ENCODE data around the gene MAEA.

DNA sequence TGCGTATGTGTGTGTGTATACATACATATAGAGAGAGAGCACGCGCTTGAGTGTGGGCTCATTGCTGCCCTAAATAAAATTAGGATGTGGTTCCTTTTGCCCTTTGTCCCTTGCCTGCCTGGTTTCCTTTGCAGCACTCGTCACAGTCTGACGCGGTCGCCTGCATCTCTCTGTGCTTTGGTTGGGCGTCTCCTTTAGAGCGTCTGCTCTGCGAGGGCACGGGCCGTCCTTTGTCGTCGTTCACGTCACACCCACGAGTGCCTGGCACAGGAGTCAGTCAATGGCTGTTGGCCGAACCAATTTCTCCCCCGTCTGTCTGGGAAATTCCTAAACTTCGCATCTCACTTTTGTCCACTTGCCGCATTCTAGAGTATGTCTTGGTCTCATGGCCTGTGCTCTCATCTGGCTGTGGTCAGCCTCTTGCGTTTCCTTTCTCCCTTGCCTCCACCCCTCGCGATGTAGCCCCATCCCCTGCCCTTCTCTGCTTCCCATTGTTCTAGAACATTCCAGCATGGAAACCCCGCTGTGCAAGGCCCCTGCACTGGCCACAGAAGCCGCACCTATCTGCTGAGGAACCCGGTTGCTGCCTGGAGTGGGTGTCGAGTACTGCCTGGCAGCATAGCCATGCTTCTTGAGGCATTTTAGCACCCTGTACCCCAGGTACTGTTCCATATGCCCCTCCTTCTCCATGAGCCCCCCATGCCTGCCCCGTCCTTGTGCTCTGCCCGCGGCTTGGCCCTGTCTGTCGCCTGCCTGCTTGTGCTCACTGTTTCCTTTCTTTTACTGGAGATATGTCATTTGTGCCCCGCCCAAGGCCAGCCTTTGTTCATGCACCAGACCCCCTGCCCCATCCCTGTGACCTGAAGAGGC, 8.0 kb downstream of the MAEA start:
- TF ChIP-seq ZNF274 (IDR thresholded peaks at IDR 0.05; ENCODE audit: low read depth, low read length) (no peak), YY1 (IDR thresholded peaks at IDR 0.05; ENCODE audit: insufficient read depth, insufficient read length) (no peak)
